H1 (cell line): ENCODE data around the gene WDFY1. TPM values are rescaled to one million over a fixed set of nuclear protein-coding genes. Genes with fewer than 3 reads are reported as not detected.

Experiments used
- CTCF ChIA-PET: fragments of 300-600 bp; sonication (Branson Sonifier 250); formaldehyde crosslinking; loops from one replicate; lab custom pipeline; 2021; ENCODE audit not compliant: partially characterized antibody; lab: Charles Lee
- POLR2A ChIA-PET: fragments of 300-600 bp; sonication (Branson Sonifier 250); formaldehyde crosslinking; loops from one replicate; lab custom pipeline; 2021; ENCODE audit warnings: inconsistent platforms; ENCODE audit not compliant: partially characterized antibody; lab: Charles Lee
- DNase-seq, 2 experiments: peaks; one replicate each; pipeline versions ENCODE4 v3.0.0 to v3.0.0-alpha.2; 2010 to 2022; ENCODE audit warnings: low spot score in 2 of 2, low read depth in 1 of 2, mixed read lengths in 1 of 2
- FAIRE-seq: peaks from 2 replicates; lab custom pipeline; 2011; peaks lifted over from hg19 to GRCh38; lab: Jason Lieb, UNC
- H2AFZ ChIP-seq: 2 replicates; pipeline ENCODE4 v1.8.1; 2012; ENCODE audit warnings: low read length, inconsistent platforms
- H2AK5ac ChIP-seq: 2 replicates; pipeline ENCODE4 v1.6.1; 2013; ENCODE audit warnings: low read depth, low read length
- H2BK120ac ChIP-seq: replicated peaks from 2 replicates; pipeline ENCODE3; 2013; ENCODE audit warnings: low read depth, low read length, inconsistent platforms
- H2BK12ac ChIP-seq: 2 replicates; pipeline ENCODE4 v1.6.1; 2013; ENCODE audit warnings: low read depth, low read length
- H2BK15ac ChIP-seq: 2 replicates; pipeline ENCODE4 v1.6.1; 2013; ENCODE audit warnings: low read length
- H2BK20ac ChIP-seq: 2 replicates; pipeline ENCODE4 v1.6.1; 2013; ENCODE audit warnings: low read length
- H2BK5ac ChIP-seq: 2 replicates; pipeline ENCODE4 v1.6.1; 2013; ENCODE audit warnings: low read depth, low read length
- H3K14ac ChIP-seq: 2 replicates; pipeline ENCODE4 v1.6.1; 2013; ENCODE audit warnings: inconsistent platforms; ENCODE audit not compliant: insufficient read length
- H3K18ac ChIP-seq: 2 replicates; pipeline ENCODE4 v1.6.1; 2013; ENCODE audit warnings: low read length; ENCODE audit errors: extremely low read depth
- H3K23ac ChIP-seq: 2 replicates; pipeline ENCODE4 v1.6.1; 2013; ENCODE audit warnings: inconsistent platforms; ENCODE audit not compliant: insufficient read length
- H3K23me2 ChIP-seq: 2 replicates; pipeline ENCODE4 v1.6.1; 2013; ENCODE audit warnings: low read depth, low read length
- H3K27ac ChIP-seq: 2 replicates; pipeline ENCODE4 v1.6.1; 2011; ENCODE audit warnings: low read depth, low read length, inconsistent platforms
- H3K27me3 ChIP-seq, 4 experiments: replicated peaks in 1 of 4; 1 replicate in 1 of 4; 2 replicates in 3 of 4; pipeline versions ENCODE4 v1.6.1 to v1.8.1; 2011 to 2013; ENCODE audit warnings: low read length in 3 of 4, mild to moderate bottlenecking in 3 of 4, inconsistent platforms in 2 of 4, mixed read lengths in 2 of 4, moderate library complexity in 1 of 4; ENCODE audit not compliant: control insufficient read depth in 3 of 4, insufficient read depth in 3 of 4; ENCODE audit errors: extremely low read depth in 1 of 4
- H3K36me3 ChIP-seq, 4 experiments: 2 replicates each; pipeline versions ENCODE4 v1.6.1 to v1.8.1; 2011 to 2013; ENCODE audit warnings: mild to moderate bottlenecking in 4 of 4, low read length in 3 of 4, moderate library complexity in 2 of 4, control low read depth in 1 of 4, inconsistent platforms in 1 of 4; ENCODE audit not compliant: insufficient read depth in 4 of 4, control insufficient read depth in 2 of 4
- H3K4ac ChIP-seq: replicated peaks from 2 replicates; pipeline ENCODE3; 2013; ENCODE audit warnings: low read length, low read depth, mixed read lengths, inconsistent platforms; ENCODE audit not compliant: insufficient read length
- H3K4me1 ChIP-seq, 4 experiments: replicated peaks in 1 of 4; 1 replicate in 1 of 4; 2 replicates in 3 of 4; pipeline versions ENCODE4 v1.6.1 to v1.8.1; 2011 to 2013; ENCODE audit warnings: low read length in 3 of 4, inconsistent platforms in 2 of 4, mixed read lengths in 1 of 4; ENCODE audit not compliant: insufficient read depth in 4 of 4, control insufficient read depth in 3 of 4
- H3K4me2 ChIP-seq, 2 experiments: 2 replicates each; pipeline versions ENCODE4 v1.6.1 to v1.8.1; 2011 to 2013; ENCODE audit warnings: low read depth in 2 of 2, low read length in 2 of 2, control low read depth in 1 of 2, inconsistent platforms in 1 of 2, mild to moderate bottlenecking in 1 of 2; ENCODE audit not compliant: insufficient read depth in 1 of 2
- H3K4me3 ChIP-seq, 4 experiments: fragments of 200-600, 300-600 bp in 1 of 4; sonication (generic), shearing (Covaris generic), sonication (Bioruptor Twin) in 1 of 4; 2 replicates each; pipeline versions ENCODE4 v1.5.1 to v1.8.1; 2011 to 2016; ENCODE audit warnings: low read length in 4 of 4, low read depth in 3 of 4, control low read depth in 2 of 4, inconsistent platforms in 2 of 4, mild to moderate bottlenecking in 2 of 4, mixed read lengths in 1 of 4, moderate library complexity in 1 of 4; ENCODE audit not compliant: insufficient read depth in 2 of 4; ENCODE audit errors: extremely low read depth in 1 of 4
- H3K56ac ChIP-seq: replicated peaks from 2 replicates; pipeline ENCODE3; 2013; ENCODE audit warnings: low read depth, mild to moderate bottlenecking, mixed read lengths, low read length, inconsistent platforms; ENCODE audit not compliant: insufficient read length
- H3K79me1 ChIP-seq: 2 replicates; pipeline ENCODE4 v1.6.1; 2013; ENCODE audit warnings: low read depth, low read length, control low read depth
- H3K79me2 ChIP-seq, 2 experiments: 2 replicates each; pipeline versions ENCODE4 v1.6.1 to v1.8.1; 2012 to 2013; ENCODE audit warnings: low read length in 2 of 2, mild to moderate bottlenecking in 2 of 2, inconsistent platforms in 1 of 2; ENCODE audit not compliant: insufficient read depth in 2 of 2, control insufficient read depth in 1 of 2
- H3K9ac ChIP-seq, 4 experiments: replicated peaks in 1 of 4; 1 replicate in 1 of 4; 2 replicates in 3 of 4; pipeline versions ENCODE4 v1.6.1 to v1.8.1; 2011 to 2013; ENCODE audit warnings: low read depth in 3 of 4, low read length in 3 of 4, control low read depth in 2 of 4, mild to moderate bottlenecking in 2 of 4, moderate library complexity in 2 of 4, inconsistent platforms in 1 of 4; ENCODE audit errors: extremely low read depth in 1 of 4
- H3K9me3 ChIP-seq, 2 experiments: 2 replicates each; pipeline versions ENCODE4 v1.6.1 to v1.8.1; 2012 to 2013; ENCODE audit warnings: mild to moderate bottlenecking in 2 of 2, moderate library complexity in 2 of 2, control low read depth in 1 of 2, inconsistent platforms in 1 of 2, low read depth in 1 of 2, low read length in 1 of 2, mixed read lengths in 1 of 2; ENCODE audit not compliant: insufficient read depth in 2 of 2
- H4K20me1 ChIP-seq, 2 experiments: replicated peaks in 1 of 2; 2 replicates each; pipeline versions ENCODE3 to v1.8.1; 2011 to 2013; ENCODE audit warnings: inconsistent platforms in 2 of 2, low read length in 2 of 2, mild to moderate bottlenecking in 1 of 2; ENCODE audit not compliant: insufficient read depth in 2 of 2, control insufficient read depth in 1 of 2
- H4K5ac ChIP-seq: 2 replicates; pipeline ENCODE4 v1.6.1; 2013; ENCODE audit warnings: low read length, low read depth, mixed read lengths, inconsistent platforms; ENCODE audit not compliant: insufficient read length
- H4K8ac ChIP-seq: 2 replicates; pipeline ENCODE4 v1.8.0; 2013; ENCODE audit warnings: mild to moderate bottlenecking, moderate library complexity, low read length, inconsistent platforms; ENCODE audit not compliant: insufficient read depth; ENCODE audit errors: extremely low read depth
- H4K91ac ChIP-seq: replicated peaks from 2 replicates; pipeline ENCODE3; 2013; ENCODE audit warnings: low read length, mixed read lengths, inconsistent platforms; ENCODE audit not compliant: insufficient read length
- BRCA1 ChIP-seq: IDR thresholded peaks from 2 replicates; pipeline ENCODE4 v1.6.1; 2012; ENCODE audit warnings: low read depth, low read length, improper control_type of control experiment
- CHD1 ChIP-seq: IDR thresholded peaks from 2 replicates; pipeline ENCODE4 v1.6.1; 2012; ENCODE audit warnings: low read depth, low read length, improper control_type of control experiment
- CTCF ChIP-seq, 3 experiments: IDR thresholded peaks; 1 replicate in 2 of 3; 2 replicates in 1 of 3; pipeline versions ENCODE4 v1.5.1 to v1.6.1; 2011; ENCODE audit warnings: low read length in 3 of 3, mild to moderate bottlenecking in 3 of 3, inconsistent platforms in 2 of 3, low read depth in 1 of 3, moderate library complexity in 1 of 3; ENCODE audit not compliant: insufficient read depth in 1 of 3; ENCODE audit errors: control extremely low read depth in 1 of 3
- HDAC6 ChIP-seq: IDR thresholded peaks from one replicate; pipeline ENCODE4 v1.7.1; 2012; ENCODE audit warnings: low read depth, mild to moderate bottlenecking, inconsistent platforms, low read length, moderate library complexity
- POU5F1 ChIP-seq: IDR thresholded peaks from 2 replicates; pipeline ENCODE4 v1.6.1; 2011; ENCODE audit warnings: low read depth, mild to moderate bottlenecking, low read length, moderate library complexity
- RFX5 ChIP-seq: IDR thresholded peaks from 2 replicates; pipeline ENCODE4 v1.6.1; 2011; ENCODE audit warnings: low read depth, low read length, improper control_type of control experiment, borderline replicate concordance
- SP2 ChIP-seq: IDR thresholded peaks from 2 replicates; pipeline ENCODE4 v1.6.1; 2012; ENCODE audit warnings: mild to moderate bottlenecking, low read length, inconsistent platforms
- TEAD4 ChIP-seq: IDR thresholded peaks from 2 replicates; pipeline ENCODE4 v1.6.1; 2012; ENCODE audit warnings: low read depth, low read length, inconsistent platforms, mixed read lengths
- WGBS, 2 experiments: shearing (Covaris generic) in 1 of 2; methylation state at CpG; one replicate each; pipeline versions ENCODE4 v1.1.6 to v1.1.7; 2013 to 2015; ENCODE audit warnings: low lambda C conversion rate in 2 of 2, mixed read lengths in 2 of 2, inconsistent platforms in 1 of 2, low coverage in 1 of 2, missing lambda C conversion rate in 1 of 2; ENCODE audit not compliant: insufficient replicate concordance in 2 of 2, insufficient coverage in 1 of 2, insufficient read length in 1 of 2; ENCODE audit errors: extremely low coverage in 1 of 2, missing lambda C conversion rate in 1 of 2; 5-methylcytosine and 5-hydroxymethylcytosine counted together
- polyA plus RNA-seq, 7 experiments: library from polyadenylated mRNA; depleted of rRNA in 3 of 7; stranded (reverse) in 5 of 7; unstranded in 2 of 7; fragments of >200 nt in 5 of 7; fragments of 200-250 nt in 2 of 7; gene quantifications; 1 replicate in 5 of 7; 2 replicates in 1 of 7; 4 replicates in 1 of 7; pipeline versions ENCODE4 v1.2.1 to v1.2.3, GENCODE V29; 2011 to 2013; ENCODE audit warnings: missing spikeins in 2 of 7, mixed read lengths in 2 of 7
- total RNA-seq: library from RNA; stranded (reverse); fragmentation: NEBNext Ultra II Directional; extraction: Animal tissue kit (Norgen Biotek cat#: 25700); gene quantifications from 2 replicates; pipeline ENCODE4 v1.2.1, GENCODE V29; 2021
- TF ChIP-seq, protein P1 (sequence below): IDR thresholded peaks from 2 replicates; pipeline ENCODE4 v1.6.1; 2012; ENCODE audit warnings: low read length, inconsistent platforms

The WDFY1 gene
- total and polyA plus RNA-seq, 2 of the 8 experiments (the other 6 are each of a cell fraction or from before 2014, with no cell fraction given) = 68.4 to 94.7 TPM

GRCh38 chr2:223918671-223919134 lies 26.4 kb downstream of the WDFY1 start:
- H3K14ac ChIP-seq = no peak overlapping the region
- H2BK5ac ChIP-seq = no peak overlapping the region
- H4K8ac ChIP-seq = no peak overlapping the region
- ChIA-PET POLR2A (interaction anchor here (0.6 kb wide), 1 partner anchor 270 kb away, joined by 3 read pairs; no protein-coding TSS in a partner anchor), CTCF (interaction anchor here (0.8 kb wide), 1 partner anchor 59 kb away, joined by 3 read pairs; no protein-coding TSS in a partner anchor)
- H2BK120ac ChIP-seq = no peak overlapping the region
- H2BK20ac ChIP-seq = no peak overlapping the region
- no peak overlapping the region for H2BK12ac ChIP-seq
- no peak overlapping the region for H3K9ac ChIP-seq
- no peak overlapping the region for H4K91ac ChIP-seq
- H3K4me3 ChIP-seq = no peak overlapping the region
- H3K9me3 ChIP-seq = no peaks in the 10 kb centered on the region
- FAIRE-seq = no peak
- H4K5ac ChIP-seq = no peak overlapping the region
- H3K23ac ChIP-seq = no peak overlapping the region
- 91% methylated on average over 11 of the region's 11 CpGs; no CpG with 5 or more reads in 1 of the 2 experiments for WGBS, 2 experiments
- H2BK15ac ChIP-seq = no peak overlapping the region
- H3K79me2 ChIP-seq = peaks cover 14 to 60% of the 10 kb centered on the region in 2 experiments
- no peak overlapping the region for H3K27ac ChIP-seq
- H3K4me1 ChIP-seq = peaks cover 0 to 5% (median 0%) of the 10 kb centered on the region in 4 experiments; a peak in 2 of 7 replicates
- no peak for TF ChIP-seq RFX5
- no peak for TF ChIP-seq POU5F1
- TF ChIP-seq TEAD4 = no peak
- no peak for TF ChIP-seq SP2
- TF ChIP-seq, protein P1, sequence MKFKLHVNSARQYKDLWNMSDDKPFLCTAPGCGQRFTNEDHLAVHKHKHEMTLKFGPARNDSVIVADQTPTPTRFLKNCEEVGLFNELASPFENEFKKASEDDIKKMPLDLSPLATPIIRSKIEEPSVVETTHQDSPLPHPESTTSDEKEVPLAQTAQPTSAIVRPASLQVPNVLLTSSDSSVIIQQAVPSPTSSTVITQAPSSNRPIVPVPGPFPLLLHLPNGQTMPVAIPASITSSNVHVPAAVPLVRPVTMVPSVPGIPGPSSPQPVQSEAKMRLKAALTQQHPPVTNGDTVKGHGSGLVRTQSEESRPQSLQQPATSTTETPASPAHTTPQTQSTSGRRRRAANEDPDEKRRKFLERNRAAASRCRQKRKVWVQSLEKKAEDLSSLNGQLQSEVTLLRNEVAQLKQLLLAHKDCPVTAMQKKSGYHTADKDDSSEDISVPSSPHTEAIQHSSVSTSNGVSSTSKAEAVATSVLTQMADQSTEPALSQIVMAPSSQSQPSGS = no peak
- TF ChIP-seq HDAC6 = no peak
- no peak for TF ChIP-seq CTCF (IDR thresholded peaks at IDR 0.05; ENCODE audit: control extremely low read depth in 1 of 3, insufficient read depth in 1 of 3, low read depth in 1 of 3, low read length in 3 of 3)
- TF ChIP-seq CHD1 = no peak
- no peak for TF ChIP-seq BRCA1
- H3K36me3 ChIP-seq = peaks cover 0 to 21% (median 2%) of the 10 kb centered on the region in 4 experiments; a peak in 4 of 8 replicates
- no peaks in the 10 kb centered on the region for H3K27me3 ChIP-seq
- H3K4me2 ChIP-seq = no peak overlapping the region
- H3K79me1 ChIP-seq = peaks cover 15% of the 10 kb centered on the region
- H3K23me2 ChIP-seq = no peaks in the 10 kb centered on the region
- no peak overlapping the region for H3K56ac ChIP-seq
- H2AK5ac ChIP-seq = no peak overlapping the region
- no peak overlapping the region for H2AFZ ChIP-seq
- H3K18ac ChIP-seq = no peak overlapping the region
- no peak overlapping the region for H3K4ac ChIP-seq
- DNase-seq = no peak
- H4K20me1 ChIP-seq = peaks cover 7 to 14% of the 10 kb centered on the region in 2 experiments
